CD4-positive, alpha-beta T cell treated with Interleukin-1 beta for 1 hour (primary cell): ENCODE results near the gene TMSB15C.
"Not testable (repeated sequence)": the region's sequence is repeated elsewhere in the genome, so short reads cannot be mapped to it uniquely, and the experiment has no call there.

Experiments
- DNase-seq, 2 donors: peaks; one replicate each; pipeline ENCODE4 v3.0.0-alpha.2; 2020 to 2022

TMSB15C gene

GRCh38 chrX:104075778-104076445 lies at the start of gene TMSB15C:
TSS of gene TMSB15C (minus strand) at chrX:104076236.
- not testable (repeated sequence) for DNase-seq

GRCh38 chrX:104122829-104123228 lies 46.8 kb upstream of the TMSB15C start:
- DNase-seq: peak in 1 of 2 donors; percentile 17

GRCh38 chrX:104118765-104119164 lies 42.7 kb upstream of the TMSB15C start:
- no peak for DNase-seq

GRCh38 chrX:104117759-104118158 lies 41.7 kb upstream of the TMSB15C start:
- DNase-seq: no peak

- DNase-seq: peak; percentile 36 to 55
Measured at GRCh38 chrX:104113222-104113965, 37.4 kb upstream of the TMSB15C start.

- peak; percentile 17 to 39 for DNase-seq
Measured at GRCh38 chrX:104112326-104112951, 36.4 kb upstream of the TMSB15C start, which contains the start of gene ZCCHC18. TSS of gene ZCCHC18 (plus strand) at chrX:104112523. CDS start at chrX:104114112, 1,589 bp downstream.

- peak in 1 of 2 donors; percentile 25 for DNase-seq
Measured at GRCh38 chrX:104110491-104111240, 34.6 kb upstream of the TMSB15C start.

GRCh38 chrX:104108955-104109354 lies 32.9 kb upstream of the TMSB15C start:
- peak in 1 of 2 donors; percentile 3 for DNase-seq

GRCh38 chrX:104105330-104106262 lies 29.6 kb upstream of the TMSB15C start:
- no peak for DNase-seq

- DNase-seq: no peak
Measured at GRCh38 chrX:104104676-104105075, 28.6 kb upstream of the TMSB15C start.

GRCh38 chrX:104098919-104099318 lies 22.9 kb upstream of the TMSB15C start:
- DNase-seq: no peak

- peak; percentile 62 to 70 for DNase-seq
Measured at GRCh38 chrX:104098151-104098808, 22.2 kb upstream of the TMSB15C start.

GRCh38 chrX:104085919-104086318 lies 9.9 kb upstream of the TMSB15C start:
- no peak for DNase-seq

- no peak for DNase-seq
Measured at GRCh38 chrX:104085477-104085876, 9.4 kb upstream of the TMSB15C start.

GRCh38 chrX:104084534-104085277 lies 8.7 kb upstream of the TMSB15C start:
- DNase-seq: no peak

GRCh38 chrX:104084063-104084462 lies 8.0 kb upstream of the TMSB15C start:
- no peak for DNase-seq

- not testable (repeated sequence) for DNase-seq
Measured at GRCh38 chrX:104077854-104078253, 1.8 kb upstream of the TMSB15C start.

GRCh38 chrX:104062636-104063035 lies 13.4 kb downstream of the TMSB15C start:
- DNase-seq: not testable (repeated sequence)

- DNase-seq: not testable (repeated sequence)
Measured at GRCh38 chrX:104054956-104055355, 21.1 kb downstream of the TMSB15C start.

GRCh38 chrX:104047171-104047570 lies 28.9 kb downstream of the TMSB15C start:
- no peak for DNase-seq
